OCI-LY7 (cell line): ENCODE measurements around the gene PLEKHA6. TPM values are rescaled to one million over a fixed set of nuclear protein-coding genes. Genes with fewer than 3 reads are reported as not detected.

Source experiments
- BruUV-seq: library from RNA; stranded (reverse); fragments of 400-500 nt; replicated peaks from 2 replicates; lab custom pipeline; 2021; lab: Mats Ljungman, UMichigan
- CTCF ChIA-PET: fragments of 300-600 bp; sonication (Branson Sonifier 250); formaldehyde crosslinking; loops from one replicate; lab custom pipeline; 2022; ENCODE audit warnings: antibody characterized with exemption; ENCODE audit not compliant: unreplicated experiment; lab: Charles Lee
- POLR2A ChIA-PET: fragments of 300-600 bp; sonication (Branson Sonifier 250); formaldehyde crosslinking; loops from one replicate; lab custom pipeline; 2022; ENCODE audit warnings: antibody characterized with exemption; lab: Charles Lee
- DNase-seq: peaks from one replicate; pipeline ENCODE4 v3.0.0-alpha.2; 2015; ENCODE audit warnings: low spot score
- H2AFZ ChIP-seq: fragments of 200-600 bp; sonication (generic), shearing (Covaris generic); 2 replicates; pipeline ENCODE4 v1.6.1; 2014; ENCODE audit warnings: mild to moderate bottlenecking, antibody characterized with exemption, low read length, moderate library complexity
- H3K27ac ChIP-seq: fragments of 200-600 bp; sonication (generic); 2 replicates; pipeline ENCODE4 v1.5.1; 2014; ENCODE audit warnings: mixed run types, low read depth, mild to moderate bottlenecking, moderate library complexity, low read length, inconsistent platforms; ENCODE audit not compliant: poor library complexity, severe bottlenecking
- H3K36me3 ChIP-seq: fragments of 200-600 bp; sonication (generic); 2 replicates; pipeline ENCODE4 v1.6.1; 2014; ENCODE audit warnings: mild to moderate bottlenecking, antibody characterized with exemption, low read length, moderate library complexity, mixed read lengths; ENCODE audit not compliant: insufficient read depth
- H3K4me1 ChIP-seq: fragments of 200-600 bp; sonication (generic); 2 replicates; pipeline ENCODE4 v1.5.1; 2014; ENCODE audit warnings: mild to moderate bottlenecking, low read length; ENCODE audit not compliant: insufficient read depth, poor library complexity, severe bottlenecking
- H3K4me2 ChIP-seq: fragments of 200-600 bp; sonication (generic); 2 replicates; pipeline ENCODE4 v1.6.1; 2014; ENCODE audit warnings: mild to moderate bottlenecking, low read length
- H3K4me3 ChIP-seq: fragments of 200-600 bp; sonication (generic); 2 replicates; pipeline ENCODE4 v1.5.1; 2014; ENCODE audit warnings: mild to moderate bottlenecking, low read depth, low read length; ENCODE audit not compliant: poor library complexity, severe bottlenecking
- H3K79me2 ChIP-seq: fragments of 200-600 bp; sonication (generic); 2 replicates; pipeline ENCODE4 v1.6.1; 2016; ENCODE audit warnings: low read depth, mild to moderate bottlenecking, low read length, moderate library complexity, mixed read lengths; ENCODE audit not compliant: insufficient read depth
- H3K9me2 ChIP-seq: fragments of 200-600 bp; sonication (generic); 2 replicates; pipeline ENCODE4 v1.6.1; 2016; ENCODE audit warnings: mild to moderate bottlenecking, low read length, mixed read lengths; ENCODE audit not compliant: insufficient read depth
- H3K9me3 ChIP-seq: fragments of 200-600 bp; sonication (generic); 2 replicates; pipeline ENCODE4 v1.6.1; 2014; ENCODE audit warnings: mild to moderate bottlenecking, mixed run types, low read length, mixed read lengths
- H4K20me1 ChIP-seq: fragments of 200-600 bp; sonication (generic); 2 replicates; pipeline ENCODE4 v1.6.1; 2014; ENCODE audit warnings: mild to moderate bottlenecking, antibody characterized with exemption, low read length, moderate library complexity, mixed read lengths; ENCODE audit not compliant: insufficient read depth
- CTCF ChIP-seq: fragments of 200-600 bp; sonication (generic); conservative IDR thresholded peaks from 2 replicates; pipeline ENCODE4 v1.5.1; 2014; ENCODE audit warnings: mild to moderate bottlenecking, antibody characterized with exemption, low read length, moderate library complexity, mixed read lengths
- EZH2phosphoT487 ChIP-seq: fragments of 200-600 bp; sonication (generic); IDR thresholded peaks from 2 replicates; pipeline ENCODE4 v1.6.1; 2018; ENCODE audit warnings: low read depth, borderline replicate concordance, mild to moderate bottlenecking, mixed run types, antibody characterized with exemption, low read length, moderate library complexity, mixed read lengths
- intact Hi-C: fragments of 100-400 bp; cut with micrococcal nuclease; formaldehyde crosslinking; loops from one replicate; pipeline ENCODE4 v1.10.0; 2022; ENCODE audit not compliant: unreplicated experiment
- total RNA-seq, 2 experiments: library from RNA; depleted of rRNA in 1 of 2; stranded (reverse); fragments of >200 nt in 1 of 2; shearing (Covaris generic) in 1 of 2; gene quantifications; 2 replicates each; pipeline ENCODE4 v1.2.3, GENCODE V29; 2014 to 2022

Gene PLEKHA6
- total RNA-seq, 2 experiments from 2014 or later: not detected

- no peak overlapping the region for H3K4me2 ChIP-seq
- no peak overlapping the region for H3K4me3 ChIP-seq
- BruUV-seq: no TSS peak
- intact Hi-C loops: no loop called here
- H3K4me1 ChIP-seq: no peaks in the 10 kb centered on the region
- no peak overlapping the region for H3K27ac ChIP-seq
- no peaks in the 10 kb centered on the region for H4K20me1 ChIP-seq
- H3K36me3 ChIP-seq: no peaks in the 10 kb centered on the region
- TF ChIP-seq CTCF: no peak
- no peak for TF ChIP-seq EZH2phosphoT487
- DNase-seq: no peak
- ChIA-PET POLR2A (interaction anchor here (0.5 kb wide), 1 partner anchor 180 kb away, joined by 4 read pairs; no protein-coding TSS in a partner anchor), CTCF (no interaction called here)
- no peaks in the 10 kb centered on the region for H3K9me3 ChIP-seq
- H3K79me2 ChIP-seq: no peaks in the 10 kb centered on the region
- no peak overlapping the region for H2AFZ ChIP-seq
- no peaks in the 10 kb centered on the region for H3K9me2 ChIP-seq
Measured at GRCh38 chr1:204338360-204338759, 21.4 kb downstream of the PLEKHA6 start.

GRCh38 chr1:204337583-204337982, 22.1 kb downstream of the PLEKHA6 start:
- H3K9me3 ChIP-seq: no peaks in the 10 kb centered on the region
- no peak overlapping the region for H2AFZ ChIP-seq
- H3K4me1 ChIP-seq: no peaks in the 10 kb centered on the region
- H3K79me2 ChIP-seq: no peaks in the 10 kb centered on the region
- H3K36me3 ChIP-seq: no peaks in the 10 kb centered on the region
- intact Hi-C loops: no loop called here
- no peak for DNase-seq
- no peak overlapping the region for H3K4me2 ChIP-seq
- no peaks in the 10 kb centered on the region for H3K9me2 ChIP-seq
- no peak overlapping the region for H3K27ac ChIP-seq
- ChIA-PET POLR2A (interaction anchor here (0.5 to 0.6 kb wide), 2 partner anchors 179 to 576 kb away, joined by 3 to 4 read pairs; no protein-coding TSS in a partner anchor), CTCF (no interaction called here)
- H4K20me1 ChIP-seq: no peaks in the 10 kb centered on the region
- no TSS peak for BruUV-seq
- no peak overlapping the region for H3K4me3 ChIP-seq
- no peak for TF ChIP-seq EZH2phosphoT487
- no peak for TF ChIP-seq CTCF

- no peaks in the 10 kb centered on the region for H3K36me3 ChIP-seq
- BruUV-seq: no TSS peak
- intact Hi-C loops: no loop called here
- H3K9me3 ChIP-seq: no peaks in the 10 kb centered on the region
- H2AFZ ChIP-seq: no peak overlapping the region
- no peaks in the 10 kb centered on the region for H3K4me1 ChIP-seq
- no peak overlapping the region for H3K4me2 ChIP-seq
- ChIA-PET POLR2A (no interaction called here), CTCF (no interaction called here)
- no peaks in the 10 kb centered on the region for H3K9me2 ChIP-seq
- no peak overlapping the region for H3K4me3 ChIP-seq
- H3K27ac ChIP-seq: no peak overlapping the region
- no peak for TF ChIP-seq CTCF
- no peak for TF ChIP-seq EZH2phosphoT487
- H4K20me1 ChIP-seq: no peaks in the 10 kb centered on the region
- no peak for DNase-seq
- H3K79me2 ChIP-seq: no peaks in the 10 kb centered on the region
Measured at GRCh38 chr1:204337036-204337429, 22.7 kb downstream of the PLEKHA6 start.
